HepG2 (cell line): ENCODE results near the gene CAMTA1. TPM values are rescaled to one million over a fixed set of nuclear protein-coding genes. Genes with fewer than 3 reads are reported as not detected.

Experiments used
- ATAC-seq: fragments of 200-7000 bp; cut with Tn5 transposase; 3 replicates; pipeline ENCODE4 v1.9.1; 2020; ENCODE audit warnings: mild to moderate bottlenecking, moderate library complexity
- BruUV-seq: library from RNA; stranded (reverse); fragments of 400-500 nt; replicated peaks from 2 replicates; lab custom pipeline; 2021; lab: Mats Ljungman, UMichigan
- CTCF ChIA-PET: fragments of 300-600 bp; formaldehyde crosslinking; extraction: SDS; loops from one replicate; lab custom pipeline; 2021; ENCODE audit warnings: low total read pairs, inconsistent platforms, low intra/inter-chr PET ratio; lab: Yijun Ruan, JAX
- POLR2A ChIA-PET: fragments of 350-600 bp; sonication (Branson Sonifier 250); formaldehyde crosslinking; loops from one replicate; lab custom pipeline; 2020; ENCODE audit warnings: antibody characterized with exemption, inconsistent platforms; lab: Yijun Ruan, JAX
- DNase-seq: peaks from one replicate; pipeline ENCODE4 v3.0.0-alpha.2; 2015; ENCODE audit warnings: low spot score
- FAIRE-seq: peaks from 3 replicates; lab custom pipeline; 2011; peaks lifted over from hg19 to GRCh38; lab: Jason Lieb, UNC
- H2AFZ ChIP-seq: one replicate; pipeline ENCODE4 v1.6.1; 2011; ENCODE audit warnings: low read length, inconsistent platforms
- H3K27ac ChIP-seq: fragments of 300-600 bp; 3 replicates; pipeline ENCODE4 v1.8.0; 2011; ENCODE audit warnings: mixed run types, mild to moderate bottlenecking, mixed read lengths, low read length, inconsistent platforms; ENCODE audit not compliant: insufficient read depth; ENCODE audit errors: extremely low read length
- H3K27me3 ChIP-seq, 2 experiments: fragments of 200-600 bp in 1 of 2; 2 replicates in 1 of 2; 3 replicates in 1 of 2; pipeline versions ENCODE4 v1.6.0 to v1.8.0; 2011; ENCODE audit warnings: low read length in 2 of 2, mild to moderate bottlenecking in 2 of 2, moderate library complexity in 2 of 2, inconsistent platforms in 1 of 2; ENCODE audit not compliant: insufficient read depth in 2 of 2, control insufficient read depth in 1 of 2
- H3K36me3 ChIP-seq, 2 experiments: fragments of 200-600 bp in 1 of 2; replicated peaks in 1 of 2; 2 replicates in 1 of 2; 3 replicates in 1 of 2; pipeline versions ENCODE4 v1.5.1 to v1.8.0; 2011; ENCODE audit warnings: low read length in 2 of 2, inconsistent platforms in 1 of 2; ENCODE audit not compliant: insufficient read depth in 2 of 2, control insufficient read depth in 1 of 2
- H3K4me1 ChIP-seq: 2 replicates; pipeline ENCODE4 v1.5.1; 2012; ENCODE audit warnings: low read length, inconsistent platforms; ENCODE audit not compliant: insufficient read depth
- H3K4me2 ChIP-seq: 2 replicates; pipeline ENCODE4 v1.6.0; 2011; ENCODE audit warnings: low read depth, low read length, inconsistent platforms
- H3K4me3 ChIP-seq, 3 experiments: fragments of 200-600 bp in 1 of 3; sonication (generic), shearing (Covaris generic) in 1 of 3; replicated peaks in 1 of 3; 2 replicates each; pipeline ENCODE4 v1.5.1; 2011 to 2016; ENCODE audit warnings: low read length in 3 of 3, inconsistent platforms in 2 of 3, low read depth in 2 of 3, mild to moderate bottlenecking in 2 of 3, control low read depth in 1 of 3, mixed read lengths in 1 of 3; ENCODE audit not compliant: insufficient read depth in 1 of 3
- H3K79me2 ChIP-seq: one replicate; pipeline ENCODE4 v1.6.1; 2011; ENCODE audit warnings: low read length, inconsistent platforms; ENCODE audit not compliant: insufficient read depth
- H3K9ac ChIP-seq: 2 replicates; pipeline ENCODE4 v1.6.0; 2011; ENCODE audit warnings: mild to moderate bottlenecking, low read depth, low read length, inconsistent platforms; ENCODE audit not compliant: insufficient read depth
- H3K9me3 ChIP-seq: 2 replicates; pipeline ENCODE4 v1.5.1; 2012; ENCODE audit warnings: mild to moderate bottlenecking, low read length
- H4K20me1 ChIP-seq: 2 replicates; pipeline ENCODE4 v1.6.0; 2011; ENCODE audit warnings: inconsistent platforms, mild to moderate bottlenecking, low read length, moderate library complexity; ENCODE audit not compliant: insufficient read depth
- GABPB1 ChIP-seq: IDR thresholded peaks from 2 replicates; pipeline ENCODE4 v1.6.1; 2016; ENCODE audit warnings: mild to moderate bottlenecking, missing genetic modification reagents, moderate library complexity, missing compliant biosample characterization
- MIER3 ChIP-seq: IDR thresholded peaks from 2 replicates; pipeline ENCODE4 v1.6.1; 2016; ENCODE audit warnings: missing compliant biosample characterization, borderline replicate concordance
- RAD21 ChIP-seq: fragments of 450-650 bp; formaldehyde crosslinking; IDR thresholded peaks from 2 replicates; pipeline ENCODE4 v1.5.0; 2020; ENCODE audit warnings: mild to moderate bottlenecking
- RBM39 ChIP-seq: fragments of 200-400 bp; formaldehyde crosslinking; IDR thresholded peaks from one replicate; pipeline ENCODE4 v1.6.1; 2018; ENCODE audit warnings: antibody characterized with exemption, mild to moderate bottlenecking, low read depth, low read length; ENCODE audit not compliant: poor library complexity, severe bottlenecking
- SALL1 ChIP-seq: sonication (generic); formaldehyde crosslinking; IDR thresholded peaks from 2 replicates; pipeline ENCODE4 v1.8.0; 2022; ENCODE audit warnings: mild to moderate bottlenecking, missing genetic modification reagents
- SMC3 ChIP-seq: IDR thresholded peaks from 2 replicates; pipeline ENCODE4 v1.6.1; 2011; ENCODE audit warnings: low read length, improper control_type of control experiment
- STAG1 ChIP-seq: sonication (generic); formaldehyde crosslinking; IDR thresholded peaks from 2 replicates; pipeline ENCODE4 v1.4.0; 2020; ENCODE audit warnings: missing genetic modification reagents
- ZNF138 ChIP-seq: sonication (generic); formaldehyde crosslinking; IDR thresholded peaks from 2 replicates; pipeline ENCODE4 v1.5.0; 2020; ENCODE audit warnings: mild to moderate bottlenecking, low read depth, missing genetic modification reagents
- WGBS: methylation state at CpG from one replicate; pipeline ENCODE4 v1.1.6; 2017; ENCODE audit warnings: low lambda C conversion rate; 5-methylcytosine and 5-hydroxymethylcytosine counted together
- in situ Hi-C: cut with HindIII; loops from 2 replicates; pipeline ENCODE4 v1.10.0; 2017; ENCODE audit warnings: low pct_unique_long_range_greater_than_20kb; ENCODE audit not compliant: extremely low pct_ligation_motif_present
- intact Hi-C: fragments of 100-400 bp; cut with micrococcal nuclease; formaldehyde crosslinking; loops from one replicate; pipeline ENCODE4 v1.10.0; 2022; ENCODE audit not compliant: unreplicated experiment
- polyA plus RNA-seq, 8 experiments: library from polyadenylated mRNA; depleted of rRNA in 3 of 8; stranded (reverse) in 7 of 8; unstranded in 1 of 8; fragments of >200 nt; fragmentation: Illumina TruSeq in 4 of 8; extraction: Trizol in 4 of 8; gene quantifications; 2 replicates each; pipeline versions ENCODE4 v1.2.1 to v1.2.3, GENCODE V29; 2011 to 2016; ENCODE audit warnings: low read depth in 4 of 8, missing spikeins in 1 of 8, mixed read lengths in 1 of 8; ENCODE audit not compliant: insufficient read depth in 1 of 8
- total RNA-seq, 5 experiments: library from RNA; depleted of rRNA; stranded (reverse); fragments of >200 nt; fragmentation: Illumina TruSeq; extraction: Trizol; gene quantifications; 2 replicates each; pipeline ENCODE4 v1.2.3, GENCODE V29; 2016; ENCODE audit warnings: low read depth in 1 of 5
- TF ChIP-seq, protein P1 (sequence below): sonication (generic); formaldehyde crosslinking; IDR thresholded peaks from 2 replicates; pipeline ENCODE4 v1.5.0; 2020; ENCODE audit warnings: mild to moderate bottlenecking, missing genetic modification reagents, moderate library complexity

Gene CAMTA1
- total and polyA plus RNA-seq, 2 of the 13 experiments (the other 11 are each of a cell fraction or from before 2014, with no cell fraction given), result 25.0 to 36.4 TPM

DNA sequence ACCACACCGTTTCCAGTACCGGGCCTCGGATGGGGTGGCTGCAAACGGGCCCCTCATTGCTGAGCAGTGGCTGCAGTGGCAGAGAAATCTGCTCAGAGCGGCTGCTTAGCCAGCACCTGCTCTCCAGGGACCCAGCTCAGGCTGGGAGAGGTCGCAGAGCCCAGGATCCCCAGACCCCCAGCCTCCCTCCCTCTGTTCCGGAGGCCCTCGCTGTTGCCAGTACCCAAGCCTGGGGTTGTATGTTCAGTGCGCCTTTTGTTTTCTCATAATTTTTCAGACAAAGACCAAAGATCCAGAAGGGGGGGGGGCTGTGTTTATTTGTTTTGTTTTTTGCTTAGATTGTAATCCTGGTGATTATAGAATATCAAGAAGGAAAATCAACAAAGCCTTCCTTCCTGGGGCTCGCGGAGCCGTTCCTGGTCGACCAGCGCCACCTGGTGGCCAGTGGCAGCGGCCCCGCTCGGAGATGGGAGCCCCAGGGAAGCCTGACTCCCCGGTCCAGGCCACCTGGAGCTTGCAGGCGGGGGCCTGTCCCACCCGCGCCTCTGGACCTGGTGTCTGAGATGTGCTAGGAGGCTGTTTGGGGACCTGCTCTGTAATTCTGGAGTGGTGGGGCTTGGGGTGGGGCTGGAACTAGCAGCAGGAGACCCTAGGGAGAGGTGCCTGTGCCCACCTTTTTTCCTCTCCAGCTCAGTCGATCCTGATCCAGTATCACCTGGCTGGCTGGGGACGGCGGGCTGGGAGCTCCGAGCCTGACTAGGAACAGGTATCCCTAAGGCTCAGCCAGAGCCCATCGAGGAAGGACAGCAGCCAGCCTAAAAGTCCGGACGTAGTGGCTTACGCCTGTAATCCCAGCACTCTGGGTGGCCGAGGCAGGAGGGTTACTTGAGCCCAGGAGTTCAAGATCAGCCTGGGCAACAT, 862.0 kb downstream of the CAMTA1 start:
- H3K4me3 ChIP-seq, result no peak overlapping the region
- 40% methylated on average over 12 of the region's 30 CpGs for WGBS
- H3K36me3 ChIP-seq, result no peaks in the 10 kb centered on the region
- DNase-seq (no peak), FAIRE-seq (no peak), ATAC-seq (peak; percentile 68)
- H3K9ac ChIP-seq, result no peak overlapping the region
- ChIA-PET CTCF (interaction anchor here (1.9 to 2.4 kb wide), 2 partner anchors 193 to 604 kb away, joined by 6 to 7 read pairs; no protein-coding TSS in a partner anchor), POLR2A (no interaction called here)
- BruUV-seq, result no TSS peak
- no peaks in the 10 kb centered on the region for H4K20me1 ChIP-seq
- H3K4me1 ChIP-seq, result 0 out of 2 replicates have a peak, but pooled peaks cover 5% of the 10 kb centered on the region
- H3K27me3 ChIP-seq, result peaks cover 4 to 28% of the 10 kb centered on the region in 2 experiments; a peak in 4 of 5 replicates
- H3K27ac ChIP-seq, result no peak overlapping the region
- H3K79me2 ChIP-seq, result no peaks in the 10 kb centered on the region
- peak; percentile 34 for TF ChIP-seq RBM39
- TF ChIP-seq SMC3, result peak; percentile 5; the same call in 1 of the 2 replicates
- TF ChIP-seq SALL1 (CRISPR knock-in tag), result 0 out of 2 replicates have a peak, but pooled peaks have one; percentile 15
- TF ChIP-seq MIER3, result no peak
- TF ChIP-seq, protein P1, sequence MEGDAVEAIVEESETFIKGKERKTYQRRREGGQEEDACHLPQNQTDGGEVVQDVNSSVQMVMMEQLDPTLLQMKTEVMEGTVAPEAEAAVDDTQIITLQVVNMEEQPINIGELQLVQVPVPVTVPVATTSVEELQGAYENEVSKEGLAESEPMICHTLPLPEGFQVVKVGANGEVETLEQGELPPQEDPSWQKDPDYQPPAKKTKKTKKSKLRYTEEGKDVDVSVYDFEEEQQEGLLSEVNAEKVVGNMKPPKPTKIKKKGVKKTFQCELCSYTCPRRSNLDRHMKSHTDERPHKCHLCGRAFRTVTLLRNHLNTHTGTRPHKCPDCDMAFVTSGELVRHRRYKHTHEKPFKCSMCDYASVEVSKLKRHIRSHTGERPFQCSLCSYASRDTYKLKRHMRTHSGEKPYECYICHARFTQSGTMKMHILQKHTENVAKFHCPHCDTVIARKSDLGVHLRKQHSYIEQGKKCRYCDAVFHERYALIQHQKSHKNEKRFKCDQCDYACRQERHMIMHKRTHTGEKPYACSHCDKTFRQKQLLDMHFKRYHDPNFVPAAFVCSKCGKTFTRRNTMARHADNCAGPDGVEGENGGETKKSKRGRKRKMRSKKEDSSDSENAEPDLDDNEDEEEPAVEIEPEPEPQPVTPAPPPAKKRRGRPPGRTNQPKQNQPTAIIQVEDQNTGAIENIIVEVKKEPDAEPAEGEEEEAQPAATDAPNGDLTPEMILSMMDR (CRISPR knock-in tag), result peak; percentile 88
- TF ChIP-seq ZNF138 (CRISPR knock-in tag), result no peak
- TF ChIP-seq GABPB1 (CRISPR knock-in tag), result peak; percentile 25; the same call in 1 of the 2 replicates
- peak; percentile 88 for TF ChIP-seq STAG1 (CRISPR knock-in tag)
- peak; percentile 88 for TF ChIP-seq RAD21 (CRISPR knock-in tag)
- H2AFZ ChIP-seq, result no peak overlapping the region
- intact Hi-C loops, result no loop called here
- in situ Hi-C loops, result loop anchor here (5.0 to 25.0 kb wide), 3 partner anchors 195 to 585 kb away; no protein-coding TSS in a partner anchor
- H3K9me3 ChIP-seq, result no peaks in the 10 kb centered on the region
- H3K4me2 ChIP-seq, result no peak overlapping the region
